Osteocyte (in vitro differentiated cells): Measurements from ENCODE around the gene MROH2A. TPM values are rescaled to one million over a fixed set of nuclear protein-coding genes. Genes with fewer than 3 reads are reported as not detected.

Experiments used
- DNase-seq: peaks from one replicate; pipeline ENCODE4 v3.0.0; 2021; ENCODE audit warnings: mixed read lengths; ENCODE audit not compliant: unreplicated experiment; ENCODE audit errors: extremely low spot score
- H3K27ac Mint-ChIP-seq: one replicate; pipeline ENCODE4 v1.8.0; 2021; ENCODE audit warnings: mild to moderate bottlenecking, mixed read lengths; ENCODE audit not compliant: unreplicated experiment
- H3K27me3 Mint-ChIP-seq: one replicate; pipeline ENCODE4 v1.8.0; 2021; ENCODE audit warnings: mixed read lengths; ENCODE audit not compliant: unreplicated experiment
- H3K36me3 Mint-ChIP-seq: one replicate; pipeline ENCODE4 v1.8.0; 2021; ENCODE audit warnings: mixed read lengths; ENCODE audit not compliant: unreplicated experiment
- H3K4me1 Mint-ChIP-seq: one replicate; pipeline ENCODE4 v1.8.0; 2021; ENCODE audit warnings: mixed read lengths; ENCODE audit not compliant: unreplicated experiment
- H3K4me3 Mint-ChIP-seq: one replicate; pipeline ENCODE4 v1.8.0; 2021; ENCODE audit warnings: mild to moderate bottlenecking, moderate library complexity, mixed read lengths; ENCODE audit not compliant: unreplicated experiment
- H3K9me3 Mint-ChIP-seq: one replicate; pipeline ENCODE4 v1.8.0; 2021; ENCODE audit warnings: mixed read lengths; ENCODE audit not compliant: unreplicated experiment
- total RNA-seq: library from RNA; stranded (reverse); gene quantifications from 2 replicates; pipeline ENCODE4 v1.2.1, GENCODE V29; 2021
- TF ChIP-seq, protein P1 (sequence below): fragments of 200-600 bp; sonication (generic); IDR thresholded peaks from 2 replicates; pipeline ENCODE4 v1.5.0; 2021; ENCODE audit warnings: antibody characterized with exemption, mild to moderate bottlenecking, moderate library complexity

The MROH2A gene
- total RNA-seq, 1 donor from 2014 or later, result not detected

GRCh38 chr2:233830111-233830802, 52.1 kb downstream of the MROH2A start:
- Mint-ChIP-seq H3K4me3 (no peak overlapping the region), H3K27me3 (peaks cover 4% of the 10 kb centered on the region), H3K4me1 (peaks cover 8% of the 10 kb centered on the region), H3K9me3 (peaks cover 4% of the 10 kb centered on the region), H3K27ac (no peak overlapping the region), H3K36me3 (no peaks in the 10 kb centered on the region)
- peak; percentile 81 for DNase-seq
- TF ChIP-seq, protein P1, sequence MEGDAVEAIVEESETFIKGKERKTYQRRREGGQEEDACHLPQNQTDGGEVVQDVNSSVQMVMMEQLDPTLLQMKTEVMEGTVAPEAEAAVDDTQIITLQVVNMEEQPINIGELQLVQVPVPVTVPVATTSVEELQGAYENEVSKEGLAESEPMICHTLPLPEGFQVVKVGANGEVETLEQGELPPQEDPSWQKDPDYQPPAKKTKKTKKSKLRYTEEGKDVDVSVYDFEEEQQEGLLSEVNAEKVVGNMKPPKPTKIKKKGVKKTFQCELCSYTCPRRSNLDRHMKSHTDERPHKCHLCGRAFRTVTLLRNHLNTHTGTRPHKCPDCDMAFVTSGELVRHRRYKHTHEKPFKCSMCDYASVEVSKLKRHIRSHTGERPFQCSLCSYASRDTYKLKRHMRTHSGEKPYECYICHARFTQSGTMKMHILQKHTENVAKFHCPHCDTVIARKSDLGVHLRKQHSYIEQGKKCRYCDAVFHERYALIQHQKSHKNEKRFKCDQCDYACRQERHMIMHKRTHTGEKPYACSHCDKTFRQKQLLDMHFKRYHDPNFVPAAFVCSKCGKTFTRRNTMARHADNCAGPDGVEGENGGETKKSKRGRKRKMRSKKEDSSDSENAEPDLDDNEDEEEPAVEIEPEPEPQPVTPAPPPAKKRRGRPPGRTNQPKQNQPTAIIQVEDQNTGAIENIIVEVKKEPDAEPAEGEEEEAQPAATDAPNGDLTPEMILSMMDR, result no peak

DNA sequence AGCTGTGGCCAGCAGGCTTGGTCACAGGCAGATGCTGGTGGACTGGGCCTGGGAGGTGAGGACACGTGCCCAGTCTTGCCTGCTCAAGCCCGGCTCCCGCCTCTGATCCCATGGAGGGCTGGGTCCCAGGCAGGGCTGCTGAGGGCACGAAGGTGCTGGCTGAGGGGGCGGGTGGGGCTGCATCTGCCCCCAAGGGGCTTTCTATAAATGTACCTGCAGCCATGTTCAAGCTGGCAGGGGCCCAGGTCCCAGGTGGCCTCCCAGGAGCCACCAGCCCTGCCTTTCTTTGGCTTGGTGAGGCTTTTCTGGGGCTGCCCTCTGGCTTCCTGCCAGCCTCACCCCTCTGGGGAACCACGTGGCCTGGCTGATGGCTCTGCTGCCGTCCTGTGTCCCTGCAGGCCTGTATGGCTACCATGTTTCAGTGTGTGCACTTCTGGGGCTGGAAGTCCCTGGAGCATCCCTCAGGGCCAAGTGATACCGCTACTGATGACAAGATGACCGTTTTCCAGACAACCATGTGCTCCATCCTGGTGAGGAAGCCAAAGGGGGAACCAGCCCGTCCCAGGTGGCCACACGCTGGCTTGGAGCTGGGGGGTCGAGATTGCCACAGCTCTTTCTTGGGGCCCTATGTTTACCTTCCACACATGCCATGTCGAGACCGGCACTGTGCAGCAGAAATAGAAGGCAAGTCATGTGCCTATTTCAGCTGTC, 53.0 kb downstream of the MROH2A start:
- Mint-ChIP-seq H3K4me1 (peaks cover 8% of the 10 kb centered on the region), H3K36me3 (no peaks in the 10 kb centered on the region), H3K27ac (no peak overlapping the region), H3K9me3 (peaks cover 4% of the 10 kb centered on the region), H3K4me3 (no peak overlapping the region), H3K27me3 (no peaks in the 10 kb centered on the region)
- DNase-seq, result no peak
- TF ChIP-seq, protein P1, result no peak

- Mint-ChIP-seq H3K4me3 (no peak overlapping the region), H3K4me1 (peaks cover 8% of the 10 kb centered on the region), H3K27ac (no peak overlapping the region), H3K36me3 (no peaks in the 10 kb centered on the region), H3K27me3 (no peaks in the 10 kb centered on the region), H3K9me3 (peaks cover under 1% of the 10 kb centered on the region)
- DNase-seq, result no peak
- TF ChIP-seq, protein P1, result no peak
Observed at GRCh38 chr2:233831861-233832260, 53.7 kb downstream of the MROH2A start.

DNA sequence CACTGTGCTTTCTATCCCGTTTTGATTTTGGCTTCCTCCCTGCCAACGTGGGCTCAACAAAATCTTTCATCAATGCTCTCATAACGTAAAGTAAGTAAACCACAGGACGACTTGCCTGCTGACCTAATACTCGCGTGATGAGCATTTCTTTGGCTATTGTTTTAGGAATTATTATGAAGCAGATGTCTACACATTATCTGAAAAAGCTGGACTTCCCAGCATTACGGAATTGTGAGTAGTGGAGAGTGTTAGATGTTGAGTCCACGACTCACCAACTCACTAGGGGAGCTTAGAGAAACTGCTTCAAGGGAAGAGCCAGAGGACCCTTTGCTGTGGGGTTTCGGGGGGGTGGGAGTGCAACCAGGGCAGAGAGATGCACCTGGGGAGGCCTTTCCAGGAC, 54.3 kb downstream of the MROH2A start:
- no peaks in the 10 kb centered on the region for H3K9me3 Mint-ChIP-seq
- H3K36me3 Mint-ChIP-seq, result peaks cover 2% of the 10 kb centered on the region
- no peaks in the 10 kb centered on the region for H3K27me3 Mint-ChIP-seq
- no peak overlapping the region for H3K27ac Mint-ChIP-seq
- H3K4me1 Mint-ChIP-seq, result peaks cover 11% of the 10 kb centered on the region
- no peak for DNase-seq
- TF ChIP-seq, protein P1, result no peak
- H3K4me3 Mint-ChIP-seq, result no peak overlapping the region

DNA sequence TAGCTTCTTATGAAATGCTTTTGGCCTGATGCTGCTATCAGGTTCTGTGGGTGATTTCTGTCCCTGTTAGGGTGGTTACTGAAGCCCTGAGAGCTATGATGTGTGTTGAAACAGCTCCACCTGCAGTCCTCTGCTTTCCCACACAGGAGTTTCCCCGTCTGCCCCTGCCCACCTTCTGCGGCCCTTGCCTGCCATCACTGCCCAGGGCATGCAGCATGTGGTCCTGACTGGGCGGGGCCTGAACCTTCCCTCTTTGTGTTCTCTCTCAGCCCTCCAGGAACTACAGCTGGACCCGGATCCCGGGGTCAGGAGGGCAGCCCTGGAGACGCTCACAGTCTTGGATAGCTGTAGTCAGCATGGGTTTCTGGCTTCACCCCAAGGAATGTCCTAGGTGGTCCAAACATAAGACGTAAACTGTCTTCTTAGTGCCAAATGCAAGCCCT, 54.8 kb downstream of the MROH2A start:
- H3K27me3 Mint-ChIP-seq, result no peaks in the 10 kb centered on the region
- H3K36me3 Mint-ChIP-seq, result peaks cover 2% of the 10 kb centered on the region
- no peaks in the 10 kb centered on the region for H3K9me3 Mint-ChIP-seq
- no peak overlapping the region for H3K27ac Mint-ChIP-seq
- DNase-seq, result no peak
- TF ChIP-seq, protein P1, result peak; percentile 60
- H3K4me1 Mint-ChIP-seq, result peaks cover 11% of the 10 kb centered on the region
- H3K4me3 Mint-ChIP-seq, result no peak overlapping the region
